ENCODE results near the gene MYMX. TPM values are rescaled to one million over a fixed set of nuclear protein-coding genes. Genes with fewer than 3 reads are reported as not detected.

The MYMX gene
- total and polyA plus RNA-seq, 2 of the 13 experiments (the other 11 are each of a cell fraction or from before 2014, with no cell fraction given), result not detected

- TF ChIP-seq AHDC1 (CRISPR knock-in tag; IDR thresholded peaks at IDR 0.05; ENCODE audit: borderline replicate concordance) (no peak), MXD4 (CRISPR knock-in tag; IDR thresholded peaks at IDR 0.05) (no peak), SNAPC5 (CRISPR knock-in tag; IDR thresholded peaks at IDR 0.05; ENCODE audit: borderline replicate concordance) (no peak), LCORL (IDR thresholded peaks at IDR 0.05) (no peak), LCORL (CRISPR knock-in tag; IDR thresholded peaks at IDR 0.05) (peak; percentile 55; the same call in 1 of the 2 replicates), MAZ (IDR thresholded peaks at IDR 0.05; ENCODE audit: borderline replicate concordance, low read depth, low read length) (no peak), MAZ (CRISPR knock-in tag; IDR thresholded peaks at IDR 0.05; ENCODE audit: low read depth) (no peak), RXRB (CRISPR knock-in tag; IDR thresholded peaks at IDR 0.05; ENCODE audit: borderline replicate concordance) (peak; percentile 64; the same call in 1 of the 2 replicates), ARNT2 (CRISPR knock-in tag; IDR thresholded peaks at IDR 0.05; ENCODE audit: low read depth) (0 out of 2 replicates have a peak, but pooled peaks have one; percentile 37), ZMYM3 (CRISPR knock-in tag; IDR thresholded peaks at IDR 0.05) (peak; percentile 77), CREBL2 (CRISPR knock-in tag; IDR thresholded peaks at IDR 0.05; ENCODE audit: borderline replicate concordance) (no peak), MAF1 (CRISPR knock-in tag; IDR thresholded peaks at IDR 0.05; ENCODE audit: borderline replicate concordance) (no peak), TBP (CRISPR knock-in tag; IDR thresholded peaks at IDR 0.05) (no peak), NFKB2 (CRISPR knock-in tag; IDR thresholded peaks at IDR 0.05; ENCODE audit: borderline replicate concordance) (no peak), ARHGAP35 (CRISPR knock-in tag; IDR thresholded peaks at IDR 0.05; ENCODE audit: borderline replicate concordance) (no peak), TFDP2 (CRISPR knock-in tag; IDR thresholded peaks at IDR 0.05) (no peak), THRA (CRISPR knock-in tag; IDR thresholded peaks at IDR 0.05; ENCODE audit: borderline replicate concordance) (peak; percentile 63; the same call in 1 of the 2 replicates), WIZ (CRISPR knock-in tag; IDR thresholded peaks at IDR 0.05) (no peak), HNRNPH1 (optimal IDR thresholded peaks at IDR 0.05; ENCODE audit: low read depth, low read length) (no peak), TERF1 (CRISPR knock-in tag; IDR thresholded peaks at IDR 0.05) (no peak), NR2F6 (IDR thresholded peaks at IDR 0.05) (peak; percentile 94), NR2F6 (CRISPR knock-in tag; IDR thresholded peaks at IDR 0.05) (peak; percentile 96)
Measured at GRCh38 chr6:44179072-44179536, 37.6 kb upstream of the MYMX start (continued).
